ENCODE results near the gene KIAA1549.

The KIAA1549 gene

GRCh38 chr7:138861051-138861450 is 120.1 kb downstream of the KIAA1549 start:
- TF ChIP-seq PBX3 (CRISPR knock-in tag; IDR thresholded peaks at IDR 0.05) (no peak), ZNF830 (tag by site-specific recombination; IDR thresholded peaks at IDR 0.05; ENCODE audit: low read depth) (no peak), ELK4 (IDR thresholded peaks at IDR 0.05; ENCODE audit: borderline replicate concordance, low read depth, low read length) (no peak), ZNF473 (tag by site-specific recombination; IDR thresholded peaks at IDR 0.05) (no peak), KLF7 (tag by site-specific recombination; IDR thresholded peaks at IDR 0.05; ENCODE audit: borderline replicate concordance) (no peak), TSHZ1 (tag by site-specific recombination; IDR thresholded peaks at IDR 0.05; ENCODE audit: borderline replicate concordance) (no peak), ZNF311 (tag by site-specific recombination; IDR thresholded peaks at IDR 0.05; ENCODE audit: borderline replicate concordance) (no peak), KLF8 (tag by site-specific recombination; IDR thresholded peaks at IDR 0.05) (no peak), RBAK (tag by site-specific recombination; IDR thresholded peaks at IDR 0.05) (no peak), ZNF654 (tag by site-specific recombination; IDR thresholded peaks at IDR 0.05; ENCODE audit: low read depth) (no peak), ZNF837 (tag by site-specific recombination; IDR thresholded peaks at IDR 0.05) (no peak), SP3 (tag by site-specific recombination; IDR thresholded peaks at IDR 0.05) (no peak), ZNF488 (tag by site-specific recombination; IDR thresholded peaks at IDR 0.05) (no peak), ZFP69B (tag by site-specific recombination; IDR thresholded peaks at IDR 0.05) (no peak), ZNF341 (tag by site-specific recombination; IDR thresholded peaks at IDR 0.05; ENCODE audit: low read depth) (no peak), INSM2 (tag by site-specific recombination; IDR thresholded peaks at IDR 0.05) (no peak), GLI2 (tag by site-specific recombination; IDR thresholded peaks at IDR 0.05; ENCODE audit: borderline replicate concordance, low read depth) (no peak)
- H3K4me3 ChIP-seq (ENCODE audit: low read depth, low read length), result no peak overlapping the region
- H3K9me3 ChIP-seq (ENCODE audit: control insufficient read depth, insufficient read depth, low read depth, low read length), result no peaks in the 10 kb centered on the region
- ChIA-PET POLR2A (no interaction called here), CTCF (interaction anchor here (1.6 kb wide), 1 partner anchor 25 kb away, joined by 4 read pairs; no protein-coding TSS in a partner anchor)
- H3K36me3 ChIP-seq (ENCODE audit: control insufficient read depth in 2 of 2, insufficient read depth in 1 of 2, low read length in 2 of 2), result peaks cover 0 to 31% of the 10 kb centered on the region in 2 experiments
- no peaks in the 10 kb centered on the region for H3K4me1 ChIP-seq (ENCODE audit: control insufficient read depth, insufficient read depth, low read length)
- H3K27ac ChIP-seq (ENCODE audit: extremely low read depth, low read depth, low read length), result no peak overlapping the region

- CTCF ChIA-PET, result interaction anchor here (0.6 kb wide), 1 partner anchor 16 kb away, joined by 3 read pairs; no protein-coding TSS in a partner anchor
- H3K27ac ChIP-seq (ENCODE audit: extremely low read depth, low read depth, low read length), result no peak overlapping the region
- peak; percentile 36; the same call in 1 of the 2 replicates for TF ChIP-seq TRIM28 (IDR thresholded peaks at IDR 0.05; ENCODE audit: borderline replicate concordance, low read length)
- TF ChIP-seq BCL11B (tag by site-specific recombination; IDR thresholded peaks at IDR 0.05; ENCODE audit: low read depth), result no peak
- peak; percentile 90 for TF ChIP-seq SETDB1 (IDR thresholded peaks at IDR 0.05; ENCODE audit: insufficient read length, low read length)
- H3K36me3 ChIP-seq (ENCODE audit: control insufficient read depth in 2 of 2, insufficient read depth in 1 of 2, low read length in 2 of 2), result peaks cover 0 to 31% of the 10 kb centered on the region in 2 experiments
- H3K4me1 ChIP-seq (ENCODE audit: control insufficient read depth, insufficient read depth, low read length), result no peaks in the 10 kb centered on the region
- POLR2A ChIA-PET, result no interaction called here
- no peak overlapping the region for H3K4me3 ChIP-seq (ENCODE audit: low read depth, low read length)
- no peaks in the 10 kb centered on the region for H3K9me3 ChIP-seq (ENCODE audit: control insufficient read depth, insufficient read depth, low read depth, low read length)
Observed at GRCh38 chr7:138857728-138858127, 123.5 kb downstream of the KIAA1549 start.
